Prostate gland (tissue), 2 donors: ENCODE data around the gene TXLNA. TPM values are rescaled to one million over a fixed set of nuclear protein-coding genes. Genes with fewer than 3 reads are reported as not detected.

ENCODE experiments used
- DNase-seq: peaks from one replicate; pipeline ENCODE4 v3.0.0-alpha.2; 2019; ENCODE audit warnings: low spot score
- H3K27ac ChIP-seq, 2 donors: fragments of 200-600 bp; sonication (generic); 2 replicates each; pipeline ENCODE4 v1.5.1; 2017 to 2019
- H3K27me3 ChIP-seq: fragments of 200-600 bp; sonication (generic); replicated peaks from 2 replicates; pipeline ENCODE4 v1.5.1; 2019; ENCODE audit not compliant: insufficient read depth
- H3K36me3 ChIP-seq, 2 donors: fragments of 200-600 bp; sonication (generic); 1 replicate in 1 of 2; 2 replicates in 1 of 2; pipeline versions ENCODE4 v1.5.1 to v1.8.1; 2017 to 2019
- H3K4me1 ChIP-seq: fragments of 200-600 bp; sonication (generic); replicated peaks from 2 replicates; pipeline ENCODE4 v1.5.1; 2019
- H3K4me3 ChIP-seq, 2 donors: fragments of 200-600 bp; sonication (generic); 2 replicates each; pipeline ENCODE4 v1.5.1; 2017 to 2019
- H3K9me3 ChIP-seq: fragments of 200-600 bp; sonication (generic); 2 replicates; pipeline ENCODE4 v1.5.1; 2017
- POLR2A ChIP-seq: fragments of 450-650 bp; IDR thresholded peaks from one replicate; pipeline ENCODE4 v1.6.1; 2016; ENCODE audit warnings: antibody characterized with exemption, mild to moderate bottlenecking
- POLR2AphosphoS5 ChIP-seq: sonication (generic); formaldehyde crosslinking; IDR thresholded peaks from one replicate; pipeline ENCODE4 v1.6.1; 2017; ENCODE audit warnings: antibody characterized with exemption
- WGBS: methylation state at CpG from one replicate; pipeline ENCODE4 v1.1.5; 2018; 5-methylcytosine and 5-hydroxymethylcytosine counted together
- intact Hi-C: fragments of 100-400 bp; cut with DNase I; formaldehyde crosslinking; loops from one replicate; pipeline ENCODE4 v1.14.2; 2022
- total RNA-seq, 2 donors: library from RNA; depleted of rRNA; stranded (reverse); fragments of >200 nt; gene quantifications; one replicate each; pipeline ENCODE4 v1.1.0, GENCODE V29; 2016
- TF ChIP-seq, protein P1 (sequence below), 4 experiments: fragments of 200-600 bp in 2 of 4; fragments of 450-650 bp in 2 of 4; sonication (generic) in 2 of 4; IDR thresholded peaks; 1 replicate in 3 of 4; 2 replicates in 1 of 4; pipeline ENCODE4 v1.5.1; 2016 to 2019; ENCODE audit warnings: antibody characterized with exemption in 4 of 4, mild to moderate bottlenecking in 2 of 4, moderate library complexity in 2 of 4

The TXLNA gene
- total RNA-seq, 2 donors from 2014 or later = 49.6 to 70.8 TPM

DNA sequence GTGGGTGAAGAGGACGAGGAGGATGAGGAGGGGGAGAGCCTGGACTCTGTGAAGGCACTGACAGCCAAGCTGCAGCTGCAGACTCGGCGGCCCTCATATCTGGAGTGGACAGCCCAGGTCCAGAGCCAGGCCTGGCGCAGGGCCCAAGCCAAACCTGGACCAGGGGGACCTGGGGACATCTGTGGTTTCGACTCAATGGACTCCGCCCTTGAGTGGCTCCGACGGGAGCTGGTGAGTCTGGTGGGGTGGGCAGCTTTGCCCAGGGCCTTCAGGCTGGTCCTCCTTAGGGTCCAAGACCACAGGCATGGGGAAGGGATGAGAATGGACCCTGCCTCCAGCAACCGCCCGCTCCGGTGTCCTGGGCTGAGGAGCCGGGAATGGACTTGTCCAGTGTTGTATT lies 68.0 kb downstream of the TXLNA start:
- TF ChIP-seq POLR2A (no peak), POLR2AphosphoS5 (no peak)
- TF ChIP-seq, protein P1, sequence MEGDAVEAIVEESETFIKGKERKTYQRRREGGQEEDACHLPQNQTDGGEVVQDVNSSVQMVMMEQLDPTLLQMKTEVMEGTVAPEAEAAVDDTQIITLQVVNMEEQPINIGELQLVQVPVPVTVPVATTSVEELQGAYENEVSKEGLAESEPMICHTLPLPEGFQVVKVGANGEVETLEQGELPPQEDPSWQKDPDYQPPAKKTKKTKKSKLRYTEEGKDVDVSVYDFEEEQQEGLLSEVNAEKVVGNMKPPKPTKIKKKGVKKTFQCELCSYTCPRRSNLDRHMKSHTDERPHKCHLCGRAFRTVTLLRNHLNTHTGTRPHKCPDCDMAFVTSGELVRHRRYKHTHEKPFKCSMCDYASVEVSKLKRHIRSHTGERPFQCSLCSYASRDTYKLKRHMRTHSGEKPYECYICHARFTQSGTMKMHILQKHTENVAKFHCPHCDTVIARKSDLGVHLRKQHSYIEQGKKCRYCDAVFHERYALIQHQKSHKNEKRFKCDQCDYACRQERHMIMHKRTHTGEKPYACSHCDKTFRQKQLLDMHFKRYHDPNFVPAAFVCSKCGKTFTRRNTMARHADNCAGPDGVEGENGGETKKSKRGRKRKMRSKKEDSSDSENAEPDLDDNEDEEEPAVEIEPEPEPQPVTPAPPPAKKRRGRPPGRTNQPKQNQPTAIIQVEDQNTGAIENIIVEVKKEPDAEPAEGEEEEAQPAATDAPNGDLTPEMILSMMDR (IDR thresholded peaks at IDR 0.05) = no peak
- Histone ChIP-seq H3K36me3 (no peaks in the 10 kb centered on the region), H3K4me3 (no peak overlapping the region), H3K27me3 (no peaks in the 10 kb centered on the region), H3K27ac (peak overlapping the region; percentile 22 to 48), H3K9me3 (no peaks in the 10 kb centered on the region), H3K4me1 (no peaks in the 10 kb centered on the region)
- DNase-seq = no peak
- 85% methylated on average over 12 of the region's 12 CpGs for WGBS
- intact Hi-C loops = no loop called here

Other genes with a start within 250 kb of the TXLNA start
- 100 to 1,000 TPM; 133 to 196 TPM for gene PTP4A2, start 241.3 kb upstream of the TXLNA start, total RNA-seq
- 10 to 100 TPM; 77.3 to 77.6 TPM for gene KHDRBS1, start 165.8 kb upstream of the TXLNA start, total RNA-seq
- 10 to 100 TPM in 1 of 2 donors, 1 to 10 TPM in 1; 8.2 to 15.4 TPM for gene TMEM39B, start 106.7 kb upstream of the TXLNA start, total RNA-seq
- 10 to 100 TPM; 37.9 to 56.9 TPM for gene KPNA6, start 71.6 kb upstream of the TXLNA start, total RNA-seq
- 10 to 100 TPM in 1 of 2 donors, 1 to 10 TPM in 1; 2.9 to 85.5 TPM for gene CCDC28B, start 20.9 kb downstream of the TXLNA start, total RNA-seq
- 1 to 10 TPM; 5.2 to 5.6 TPM for gene IQCC, start 26.0 kb downstream of the TXLNA start, total RNA-seq
- not detected for gene DCDC2B, start 29.4 kb downstream of the TXLNA start, total RNA-seq
- gene TMEM234, start 42.7 kb downstream of the TXLNA start, total RNA-seq = 10 to 100 TPM; 17.9 to 31.7 TPM
- gene EIF3I, start 42.7 kb downstream of the TXLNA start, total RNA-seq = 100 to 1,000 TPM; 158 to 181 TPM
- 1 to 10 TPM; 2.3 to 3.6 TPM for gene FAM167B, start 67.5 kb downstream of the TXLNA start, total RNA-seq
- 1 to 10 TPM; 1.3 to 4.4 TPM for gene LCK, start 71.6 kb downstream of the TXLNA start, total RNA-seq
- 10 to 100 TPM; 85.8 to 98.0 TPM for gene HDAC1, start 112.4 kb downstream of the TXLNA start, total RNA-seq
- gene MARCKSL1, start 156.6 kb downstream of the TXLNA start, total RNA-seq = 100 to 1,000 TPM; 144 to 243 TPM
- gene FAM229A, start 182.8 kb downstream of the TXLNA start, total RNA-seq = 10 to 100 TPM in 1 of 2 donors, 1 to 10 TPM in 1; 8.5 to 24.2 TPM
- gene TSSK3, start 182.9 kb downstream of the TXLNA start, total RNA-seq = 1 to 10 TPM in 1 of 2 donors, not detected in 1; 7.0 TPM
- 100 to 1,000 TPM in 1 of 2 donors, 10 to 100 TPM in 1; 78.3 to 248 TPM for gene BSDC1, start 214.8 kb downstream of the TXLNA start, total RNA-seq